Uterus (tissue), 2 donors: ENCODE results near the gene HDHD2.

Experiments
- CTCF ChIP-seq, 4 experiments: fragments of 200-600 bp in 2 of 4; fragments of 450-650 bp in 2 of 4; sonication (generic) in 2 of 4; IDR thresholded peaks; one replicate each; pipeline ENCODE4 v1.5.1; 2016 to 2019; ENCODE audit warnings: antibody characterized with exemption in 4 of 4, mild to moderate bottlenecking in 2 of 4, moderate library complexity in 1 of 4
- POLR2A ChIP-seq, 2 donors: fragments of 450-650 bp; IDR thresholded peaks; one replicate each; pipeline ENCODE4 v1.6.1; 2016; ENCODE audit warnings: antibody characterized with exemption in 2 of 2, mild to moderate bottlenecking in 1 of 2, moderate library complexity in 1 of 2

GRCh38 chr18:47110492-47111274 is 39.6 kb downstream of the HDHD2 start:
- TF ChIP-seq CTCF (IDR thresholded peaks at IDR 0.05) (no peak), POLR2A (IDR thresholded peaks at IDR 0.05) (no peak)
